GM12878 (cell line): ENCODE measurements around the gene ABCC5.

ENCODE experiments used
- EP300 ChIP-seq, 2 experiments: fragments of 150-350 bp in 1 of 2; IDR thresholded peaks; 2 replicates each; pipeline ENCODE4 v1.6.1; 2011 to 2012; ENCODE audit warnings: low read depth in 2 of 2, low read length in 2 of 2, borderline replicate concordance in 1 of 2, improper control_type of control experiment in 1 of 2, inconsistent platforms in 1 of 2; ENCODE audit not compliant: control insufficient read depth in 1 of 2
- EZH2 ChIP-seq: IDR thresholded peaks from 2 replicates; pipeline ENCODE4 v1.6.1; 2012; ENCODE audit warnings: low read depth, mild to moderate bottlenecking, control low read depth, inconsistent platforms, low read length, borderline replicate concordance; ENCODE audit not compliant: control insufficient read depth
- MEF2A ChIP-seq: IDR thresholded peaks from 2 replicates; pipeline ENCODE4 v1.6.1; 2011; ENCODE audit warnings: low read depth, mild to moderate bottlenecking, low read length, moderate library complexity; ENCODE audit not compliant: insufficient read depth
- MYC ChIP-seq: IDR thresholded peaks from 2 replicates; pipeline ENCODE4 v1.6.1; 2011; ENCODE audit warnings: mild to moderate bottlenecking, low read length, moderate library complexity, inconsistent platforms; ENCODE audit not compliant: insufficient read depth, insufficient replicate concordance, insufficient read length, severe bottlenecking
- SP1 ChIP-seq: IDR thresholded peaks from one replicate; pipeline ENCODE4 v1.6.1; 2011; ENCODE audit warnings: low read depth, low read length
- ZNF384 ChIP-seq: IDR thresholded peaks from 2 replicates; pipeline ENCODE4 v1.6.1; 2012; ENCODE audit warnings: low read depth, mild to moderate bottlenecking, low read length, improper control_type of control experiment, borderline replicate concordance
- TF ChIP-seq, protein P1 (sequence below), 3 experiments: IDR thresholded peaks in 2 of 3; conservative IDR thresholded peaks in 1 of 3; 2 replicates each; pipeline ENCODE4 v1.5.1; 2011; ENCODE audit warnings: low read depth in 3 of 3, low read length in 3 of 3, mild to moderate bottlenecking in 3 of 3, control low read depth in 2 of 3, moderate library complexity in 2 of 3, inconsistent platforms in 1 of 3, mixed read lengths in 1 of 3; ENCODE audit not compliant: control insufficient read depth in 2 of 3, insufficient read depth in 1 of 3; ENCODE audit errors: extremely low read depth in 1 of 3
- TF ChIP-seq, protein P2 (sequence below): IDR thresholded peaks from 2 replicates; pipeline ENCODE4 v1.6.1; 2011; ENCODE audit warnings: low read depth, low read length, improper control_type of control experiment, borderline replicate concordance
- TF ChIP-seq, protein P3 (sequence below): fragments of 150-350 bp; IDR thresholded peaks from 2 replicates; pipeline ENCODE4 v1.6.1; 2016; ENCODE audit warnings: low read depth, low read length

DNA sequence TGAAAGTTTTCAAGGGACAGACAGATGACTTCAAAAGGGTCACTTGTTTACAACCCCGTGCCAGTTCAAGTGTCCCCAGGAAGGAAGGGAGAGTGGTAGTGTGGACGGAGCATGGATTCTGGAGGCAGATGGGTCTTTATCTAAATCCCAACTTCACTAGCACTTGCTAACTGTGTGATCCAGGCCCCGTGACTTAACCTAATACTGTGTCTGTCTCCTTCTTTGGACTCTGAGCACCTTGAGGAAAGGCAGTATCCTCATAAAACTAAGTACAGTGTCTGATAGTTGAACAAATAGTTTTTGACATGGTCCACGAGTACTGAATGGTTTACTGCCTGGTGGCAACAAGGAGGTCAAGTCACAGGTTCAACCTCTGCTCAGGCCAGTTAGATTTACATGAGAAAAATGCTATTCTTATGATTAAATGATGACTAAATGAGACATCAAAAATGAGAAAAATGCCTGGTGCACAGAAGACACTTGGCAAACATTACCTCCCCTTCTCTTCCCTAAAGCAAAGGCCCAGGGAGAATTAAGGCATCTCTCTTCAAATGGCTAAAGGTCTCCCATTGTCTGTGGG, 48.9 kb downstream of the ABCC5 start:
- TF ChIP-seq, protein P1, sequence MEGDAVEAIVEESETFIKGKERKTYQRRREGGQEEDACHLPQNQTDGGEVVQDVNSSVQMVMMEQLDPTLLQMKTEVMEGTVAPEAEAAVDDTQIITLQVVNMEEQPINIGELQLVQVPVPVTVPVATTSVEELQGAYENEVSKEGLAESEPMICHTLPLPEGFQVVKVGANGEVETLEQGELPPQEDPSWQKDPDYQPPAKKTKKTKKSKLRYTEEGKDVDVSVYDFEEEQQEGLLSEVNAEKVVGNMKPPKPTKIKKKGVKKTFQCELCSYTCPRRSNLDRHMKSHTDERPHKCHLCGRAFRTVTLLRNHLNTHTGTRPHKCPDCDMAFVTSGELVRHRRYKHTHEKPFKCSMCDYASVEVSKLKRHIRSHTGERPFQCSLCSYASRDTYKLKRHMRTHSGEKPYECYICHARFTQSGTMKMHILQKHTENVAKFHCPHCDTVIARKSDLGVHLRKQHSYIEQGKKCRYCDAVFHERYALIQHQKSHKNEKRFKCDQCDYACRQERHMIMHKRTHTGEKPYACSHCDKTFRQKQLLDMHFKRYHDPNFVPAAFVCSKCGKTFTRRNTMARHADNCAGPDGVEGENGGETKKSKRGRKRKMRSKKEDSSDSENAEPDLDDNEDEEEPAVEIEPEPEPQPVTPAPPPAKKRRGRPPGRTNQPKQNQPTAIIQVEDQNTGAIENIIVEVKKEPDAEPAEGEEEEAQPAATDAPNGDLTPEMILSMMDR (IDR thresholded peaks at IDR 0.05 in 2 of 3, conservative IDR thresholded peaks at IDR 0.05 in 1 of 3; ENCODE audit: control insufficient read depth in 2 of 3, extremely low read depth in 1 of 3, insufficient read depth in 1 of 3, low read depth in 3 of 3, low read length in 3 of 3) = no peak
- TF ChIP-seq ZNF384 (no peak), EP300 (IDR thresholded peaks at IDR 0.05; ENCODE audit: borderline replicate concordance in 1 of 2, control insufficient read depth in 1 of 2, low read depth in 2 of 2, low read length in 2 of 2) (no peak), MYC (no peak), EZH2 (no peak), SP1 (no peak), MEF2A (no peak)
- TF ChIP-seq, protein P2, sequence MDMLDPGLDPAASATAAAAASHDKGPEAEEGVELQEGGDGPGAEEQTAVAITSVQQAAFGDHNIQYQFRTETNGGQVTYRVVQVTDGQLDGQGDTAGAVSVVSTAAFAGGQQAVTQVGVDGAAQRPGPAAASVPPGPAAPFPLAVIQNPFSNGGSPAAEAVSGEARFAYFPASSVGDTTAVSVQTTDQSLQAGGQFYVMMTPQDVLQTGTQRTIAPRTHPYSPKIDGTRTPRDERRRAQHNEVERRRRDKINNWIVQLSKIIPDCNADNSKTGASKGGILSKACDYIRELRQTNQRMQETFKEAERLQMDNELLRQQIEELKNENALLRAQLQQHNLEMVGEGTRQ = no peak
- TF ChIP-seq, protein P3, sequence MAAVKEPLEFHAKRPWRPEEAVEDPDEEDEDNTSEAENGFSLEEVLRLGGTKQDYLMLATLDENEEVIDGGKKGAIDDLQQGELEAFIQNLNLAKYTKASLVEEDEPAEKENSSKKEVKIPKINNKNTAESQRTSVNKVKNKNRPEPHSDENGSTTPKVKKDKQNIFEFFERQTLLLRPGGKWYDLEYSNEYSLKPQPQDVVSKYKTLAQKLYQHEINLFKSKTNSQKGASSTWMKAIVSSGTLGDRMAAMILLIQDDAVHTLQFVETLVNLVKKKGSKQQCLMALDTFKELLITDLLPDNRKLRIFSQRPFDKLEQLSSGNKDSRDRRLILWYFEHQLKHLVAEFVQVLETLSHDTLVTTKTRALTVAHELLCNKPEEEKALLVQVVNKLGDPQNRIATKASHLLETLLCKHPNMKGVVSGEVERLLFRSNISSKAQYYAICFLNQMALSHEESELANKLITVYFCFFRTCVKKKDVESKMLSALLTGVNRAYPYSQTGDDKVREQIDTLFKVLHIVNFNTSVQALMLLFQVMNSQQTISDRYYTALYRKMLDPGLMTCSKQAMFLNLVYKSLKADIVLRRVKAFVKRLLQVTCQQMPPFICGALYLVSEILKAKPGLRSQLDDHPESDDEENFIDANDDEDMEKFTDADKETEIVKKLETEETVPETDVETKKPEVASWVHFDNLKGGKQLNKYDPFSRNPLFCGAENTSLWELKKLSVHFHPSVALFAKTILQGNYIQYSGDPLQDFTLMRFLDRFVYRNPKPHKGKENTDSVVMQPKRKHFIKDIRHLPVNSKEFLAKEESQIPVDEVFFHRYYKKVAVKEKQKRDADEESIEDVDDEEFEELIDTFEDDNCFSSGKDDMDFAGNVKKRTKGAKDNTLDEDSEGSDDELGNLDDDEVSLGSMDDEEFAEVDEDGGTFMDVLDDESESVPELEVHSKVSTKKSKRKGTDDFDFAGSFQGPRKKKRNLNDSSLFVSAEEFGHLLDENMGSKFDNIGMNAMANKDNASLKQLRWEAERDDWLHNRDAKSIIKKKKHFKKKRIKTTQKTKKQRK = no peak
